OCI-LY1 (cell line): ENCODE data around the gene IVNS1ABP.
A peak's percentile ranks its signal among the peaks of the same experiment; 100 is the strongest.

Experiments
- H2AFZ ChIP-seq: fragments of 200-600 bp; sonication (generic), shearing (Covaris generic); 2 replicates; pipeline ENCODE4 v1.6.0; 2014; ENCODE audit warnings: antibody characterized with exemption, mild to moderate bottlenecking, low read length
- H3F3A ChIP-seq: fragments of 200-600 bp; sonication (generic), shearing (Covaris generic); 2 replicates; pipeline ENCODE4 v1.6.0; 2014; ENCODE audit warnings: mild to moderate bottlenecking, antibody characterized with exemption, low read length, moderate library complexity; ENCODE audit not compliant: insufficient read depth
- H3K27ac ChIP-seq: fragments of 200-600 bp; sonication (generic); 2 replicates; pipeline ENCODE4 v1.5.1; 2014; ENCODE audit warnings: low read length, mixed run types, mild to moderate bottlenecking, low read depth; ENCODE audit not compliant: poor library complexity, severe bottlenecking
- H3K27me3 ChIP-seq: fragments of 200-600 bp; sonication (generic); 2 replicates; pipeline ENCODE4 v1.6.0; 2014; ENCODE audit warnings: antibody characterized with exemption, mild to moderate bottlenecking, low read length, moderate library complexity; ENCODE audit not compliant: insufficient read depth
- H3K36me3 ChIP-seq: fragments of 200-600 bp; sonication (generic); 2 replicates; pipeline ENCODE4 v1.6.1; 2014; ENCODE audit warnings: mild to moderate bottlenecking, antibody characterized with exemption, low read length, moderate library complexity, mixed read lengths; ENCODE audit not compliant: insufficient read depth
- H3K4me1 ChIP-seq: fragments of 200-600 bp; sonication (generic); 2 replicates; pipeline ENCODE4 v1.5.1; 2014; ENCODE audit warnings: mild to moderate bottlenecking, low read length, moderate library complexity; ENCODE audit not compliant: insufficient read depth, severe bottlenecking
- H3K4me2 ChIP-seq: fragments of 200-600 bp; sonication (generic), shearing (Covaris generic); 2 replicates; pipeline ENCODE4 v1.6.1; 2014; ENCODE audit warnings: low read length
- H3K4me3 ChIP-seq: fragments of 200-600 bp; sonication (generic); 2 replicates; pipeline ENCODE4 v1.5.1; 2014; ENCODE audit warnings: low read length, low read depth, mild to moderate bottlenecking, mixed read lengths; ENCODE audit not compliant: poor library complexity, severe bottlenecking
- H3K79me2 ChIP-seq: fragments of 200-600 bp; shearing (Covaris generic); 2 replicates; pipeline ENCODE4 v1.6.1; 2016; ENCODE audit warnings: mixed run types, low read length, mixed read lengths; ENCODE audit not compliant: insufficient read depth
- H3K9ac ChIP-seq: fragments of 200-600 bp; sonication (generic), shearing (Covaris generic); 2 replicates; pipeline ENCODE4 v1.6.1; 2014; ENCODE audit warnings: mild to moderate bottlenecking, low read length, mixed read lengths
- H3K9me2 ChIP-seq: fragments of 200-600 bp; sonication (generic), shearing (Covaris generic); 2 replicates; pipeline ENCODE4 v1.6.1; 2014; ENCODE audit warnings: low read depth, mild to moderate bottlenecking, low read length, mixed read lengths
- H3K9me3 ChIP-seq: fragments of 200-600 bp; shearing (Covaris generic); 2 replicates; pipeline ENCODE4 v1.6.1; 2014; ENCODE audit warnings: low read length, mixed read lengths
- H4K20me1 ChIP-seq: fragments of 200-600 bp; sonication (generic), shearing (Covaris generic); 2 replicates; pipeline ENCODE4 v1.6.0; 2016; ENCODE audit warnings: mild to moderate bottlenecking, low read length; ENCODE audit not compliant: insufficient read depth
- CTCF ChIP-seq: fragments of 200-600 bp; sonication (generic), shearing (Covaris generic); IDR thresholded peaks from 2 replicates; pipeline ENCODE4 v1.5.1; 2017; ENCODE audit warnings: mild to moderate bottlenecking, antibody characterized with exemption, low read length, moderate library complexity, mixed read lengths
- EZH2 ChIP-seq: fragments of 200-600 bp; sonication (generic), shearing (Covaris generic); IDR thresholded peaks from 2 replicates; pipeline ENCODE4 v1.8.0; 2017; ENCODE audit warnings: borderline replicate concordance, mixed run types, mild to moderate bottlenecking, antibody characterized with exemption, low read length, moderate library complexity, mixed read lengths

The IVNS1ABP gene

DNA sequence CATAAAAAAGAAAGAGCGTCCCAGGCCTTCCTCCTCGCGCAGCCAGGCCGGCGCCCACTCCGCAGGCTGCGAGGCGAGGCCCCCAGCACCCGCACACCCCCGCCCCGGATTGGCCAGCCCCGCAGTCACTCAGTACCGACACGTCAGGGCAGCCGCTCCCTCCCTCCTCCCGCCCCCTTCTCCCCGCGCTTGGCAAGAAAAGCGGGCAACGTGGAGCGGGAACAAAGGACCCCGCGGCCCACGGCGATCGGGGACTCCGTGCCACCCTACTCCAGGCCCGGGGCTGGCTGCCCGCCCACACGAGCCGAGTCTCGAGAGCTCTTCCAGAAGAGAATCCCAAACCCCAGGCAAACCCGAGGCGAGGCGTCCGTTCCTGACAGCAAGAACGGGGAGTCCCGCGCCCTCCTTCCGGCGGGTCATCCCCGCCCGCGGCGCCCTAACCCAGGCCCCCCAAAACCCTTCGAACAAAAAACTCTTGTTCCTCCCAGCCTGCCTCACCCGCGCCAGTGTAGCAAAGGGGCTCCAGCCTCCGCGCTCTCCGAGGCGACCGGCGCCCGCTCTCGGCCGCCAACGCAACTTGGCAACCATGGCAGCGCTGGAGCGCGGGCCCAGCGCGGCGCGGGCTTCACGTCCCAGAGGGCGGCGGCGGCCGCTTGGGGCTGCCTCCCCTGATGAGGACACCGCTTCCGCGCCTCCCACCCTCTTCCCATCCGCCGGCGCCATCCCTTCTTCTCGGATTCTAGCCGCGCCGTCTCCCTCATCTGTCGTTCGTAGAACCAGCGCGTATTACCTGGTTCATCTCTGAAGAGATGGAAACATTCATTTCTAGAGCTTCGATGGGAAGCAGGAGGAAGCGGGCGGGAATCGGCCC, 645 bp downstream of the IVNS1ABP start:
- H3K36me3 ChIP-seq = peaks cover 11% of the 10 kb centered on the region; the same call in 1 of the 2 replicates
- peak overlapping the region; percentile 71 for H3K27ac ChIP-seq
- no peaks in the 10 kb centered on the region for H3K27me3 ChIP-seq
- TF ChIP-seq EZH2 (no peak), CTCF (no peak)
- H3K9me2 ChIP-seq = no peaks in the 10 kb centered on the region
- H3K4me1 ChIP-seq = peaks cover 46% of the 10 kb centered on the region
- peak overlapping the region; percentile 98 for H3K4me2 ChIP-seq
- H3F3A ChIP-seq = no peaks in the 10 kb centered on the region
- H3K9ac ChIP-seq = peak overlapping the region; percentile 88
- peak overlapping the region; percentile 85 for H3K4me3 ChIP-seq
- H2AFZ ChIP-seq = no peak overlapping the region
- no peaks in the 10 kb centered on the region for H3K9me3 ChIP-seq
- peaks cover 50% of the 10 kb centered on the region for H3K79me2 ChIP-seq
- H4K20me1 ChIP-seq = 0 out of 2 replicates have a peak, but pooled peaks cover 9% of the 10 kb centered on the region

DNA sequence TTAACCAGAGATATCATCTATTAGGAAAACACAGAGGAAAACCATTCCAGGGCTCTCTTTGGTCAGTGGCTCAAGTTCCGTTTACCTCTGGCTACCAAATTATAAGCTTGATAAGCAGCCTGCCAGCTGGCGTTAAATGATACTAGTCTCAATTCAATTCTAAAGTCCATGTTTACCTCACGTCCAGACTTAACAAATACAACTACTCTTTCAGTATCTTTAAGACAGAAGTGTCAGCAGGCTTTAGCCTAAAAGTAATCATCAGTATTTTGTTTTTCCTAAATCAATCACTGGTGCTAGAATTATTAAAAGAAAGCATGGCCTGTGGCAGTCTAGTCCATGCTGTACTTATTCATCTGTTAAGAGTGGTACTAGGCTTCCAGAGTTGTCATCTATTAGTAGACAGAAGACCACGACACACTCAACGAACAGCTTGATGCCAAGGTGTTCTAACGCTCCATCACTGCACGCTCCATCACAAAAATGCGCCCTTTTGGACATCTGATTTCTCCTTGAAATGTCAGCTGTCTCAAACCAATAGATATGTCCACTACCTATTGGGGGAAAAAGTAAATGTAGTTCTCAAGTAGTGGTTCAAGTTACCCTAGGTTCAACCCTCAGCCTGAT, 1.5 kb downstream of the IVNS1ABP start:
- Histone ChIP-seq H3K79me2 (peaks cover 58% of the 10 kb centered on the region), H3K4me3 (peak overlapping the region; percentile 85), H3K4me1 (peaks cover 46% of the 10 kb centered on the region), H3K9ac (peak overlapping the region; percentile 88), H3K9me3 (no peaks in the 10 kb centered on the region), H3K9me2 (no peaks in the 10 kb centered on the region), H3K27me3 (no peaks in the 10 kb centered on the region), H3K27ac (peak overlapping the region; percentile 10), H3F3A (no peaks in the 10 kb centered on the region), H3K36me3 (peaks cover 19% of the 10 kb centered on the region), H2AFZ (no peak overlapping the region), H3K4me2 (peak overlapping the region; percentile 98), H4K20me1 (0 out of 2 replicates have a peak, but pooled peaks cover 9% of the 10 kb centered on the region)
- TF ChIP-seq CTCF (no peak), EZH2 (no peak)

DNA sequence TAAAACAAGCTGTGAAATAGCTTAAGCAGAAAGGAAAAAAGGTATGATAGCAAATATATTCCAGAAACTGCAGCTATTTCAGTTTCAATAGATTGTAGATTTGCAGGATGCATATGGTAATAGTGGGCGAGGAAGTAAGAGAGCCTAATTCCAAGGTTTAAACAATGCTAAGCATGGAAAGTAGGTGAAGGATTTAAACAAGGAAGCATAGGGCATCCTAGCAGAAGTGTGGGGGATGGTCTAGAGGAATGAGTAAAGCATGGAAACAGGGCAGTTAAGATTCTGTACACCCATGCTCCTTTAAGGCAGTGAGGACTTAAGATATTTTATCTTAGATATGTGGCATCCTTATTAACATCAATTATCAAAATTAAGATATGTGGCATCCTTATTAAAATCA, 2.6 kb downstream of the IVNS1ABP start:
- TF ChIP-seq CTCF (no peak), EZH2 (no peak)
- no peaks in the 10 kb centered on the region for H3K27me3 ChIP-seq
- H3F3A ChIP-seq = no peaks in the 10 kb centered on the region
- H2AFZ ChIP-seq = no peak overlapping the region
- peaks cover 59% of the 10 kb centered on the region for H3K79me2 ChIP-seq
- 0 out of 2 replicates have a peak, but pooled peaks cover 9% of the 10 kb centered on the region for H4K20me1 ChIP-seq
- H3K4me1 ChIP-seq = peaks cover 46% of the 10 kb centered on the region
- H3K9me2 ChIP-seq = no peaks in the 10 kb centered on the region
- H3K27ac ChIP-seq = no peak overlapping the region
- peak overlapping the region; percentile 85 for H3K4me3 ChIP-seq
- H3K4me2 ChIP-seq = peak overlapping the region; percentile 98
- H3K9me3 ChIP-seq = no peaks in the 10 kb centered on the region
- H3K36me3 ChIP-seq = peaks cover 29% of the 10 kb centered on the region
- H3K9ac ChIP-seq = peak overlapping the region; percentile 88; the same call in 1 of the 2 replicates
